Hematopoietic multipotent progenitor cell (in vitro differentiated cells): ENCODE data around the gene TIMM23. TPM values are rescaled to one million over a fixed set of nuclear protein-coding genes. Genes with fewer than 3 reads are reported as not detected.
A peak's percentile ranks its signal among the peaks of the same experiment; 100 is the strongest.
"Not testable (repeated sequence)": the region's sequence is repeated elsewhere in the genome, so short reads cannot be mapped to it uniquely, and the experiment has no call there.

Experiments
- DNase-seq, 3 donors: peaks; one replicate each; pipeline ENCODE4 v3.0.0-alpha.2; 2011 to 2015; ENCODE audit warnings: low read depth in 2 of 3, low spot score in 2 of 3
- total RNA-seq: library from RNA; depleted of rRNA; stranded (reverse); fragments of >200 nt; gene quantifications from one replicate; pipeline ENCODE4 v1.2.3, GENCODE V29; 2012

Gene TIMM23
- total RNA-seq: 30.7 TPM

- DNase-seq: peak; percentile 55 to 88 (median 82)
Observed at GRCh38 chr10:45972106-45972812, at the start of gene TIMM23. TSS of gene TIMM23 (plus strand) at chr10:45972489. CDS start at chr10:45972625, 136 bp downstream.

DNA sequence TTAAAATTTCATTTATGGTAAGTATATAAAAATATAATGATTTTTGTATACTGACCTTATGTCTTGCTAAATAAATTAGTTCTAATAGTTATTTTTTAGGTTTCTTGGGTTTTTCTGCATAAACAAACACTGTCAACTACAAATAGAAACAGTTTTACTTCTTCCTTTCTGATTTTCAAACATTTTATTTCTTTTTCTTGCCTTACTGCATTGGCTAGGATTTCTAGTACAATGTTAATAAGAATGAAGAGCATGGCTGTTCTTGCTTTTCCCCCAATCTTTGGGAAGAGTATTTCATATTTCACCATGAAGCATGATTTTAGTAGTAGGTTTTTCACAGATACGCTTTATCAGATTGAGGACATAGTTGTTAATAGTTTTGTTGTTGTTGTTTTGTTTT is 45.5 kb upstream of the TIMM23 start:
- DNase-seq: not testable (repeated sequence)

GRCh38 chr10:45931305-45931704 is 41.0 kb upstream of the TIMM23 start:
- not testable (repeated sequence) for DNase-seq

GRCh38 chr10:45934788-45935187 is 37.5 kb upstream of the TIMM23 start:
- DNase-seq: not testable (repeated sequence)

GRCh38 chr10:45939176-45939697 is 33.1 kb upstream of the TIMM23 start:
- DNase-seq: not testable (repeated sequence)

- DNase-seq: not testable (repeated sequence)
Observed at GRCh38 chr10:45941196-45941595, 31.1 kb upstream of the TIMM23 start.

- DNase-seq: not testable (repeated sequence)
Observed at GRCh38 chr10:45945476-45945875, 26.8 kb upstream of the TIMM23 start.

GRCh38 chr10:45947363-45947762 is 24.9 kb upstream of the TIMM23 start:
- DNase-seq: not testable (repeated sequence)

- DNase-seq: not testable (repeated sequence)
Observed at GRCh38 chr10:45948801-45949200, 23.5 kb upstream of the TIMM23 start.

- not testable (repeated sequence) for DNase-seq
Observed at GRCh38 chr10:45954367-45954766, 17.9 kb upstream of the TIMM23 start.

- DNase-seq: not testable (repeated sequence)
Observed at GRCh38 chr10:45956634-45957033, 15.7 kb upstream of the TIMM23 start.

GRCh38 chr10:45957928-45958327 is 14.4 kb upstream of the TIMM23 start:
- not testable (repeated sequence) for DNase-seq

- not testable (repeated sequence) for DNase-seq
Observed at GRCh38 chr10:45962686-45963452, 9.4 kb upstream of the TIMM23 start.

DNA sequence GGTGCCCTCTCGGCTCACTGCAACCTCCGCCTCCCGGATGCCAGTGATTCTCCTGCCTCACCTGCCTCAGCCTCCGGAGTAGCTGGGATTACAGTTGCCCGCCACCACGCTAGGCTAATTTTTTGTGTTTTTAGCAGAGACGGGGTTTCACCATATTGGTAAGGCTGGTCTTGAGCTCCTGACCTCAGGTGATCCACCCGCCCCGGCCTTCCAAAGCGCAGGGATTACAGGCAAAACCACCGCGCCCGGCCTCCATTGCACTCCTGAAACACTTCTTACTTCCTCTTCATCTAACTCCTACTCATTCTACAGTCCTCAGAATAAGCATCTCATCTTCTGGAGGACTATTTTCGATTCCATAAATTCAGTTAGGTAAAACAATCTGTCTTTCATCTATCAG is 1.3 kb upstream of the TIMM23 start:
- DNase-seq: not testable (repeated sequence)

GRCh38 chr10:45971742-45972105 is 565 bp upstream of the TIMM23 start:
- DNase-seq: peak in 2 of 3 donors; percentile 33 to 37

DNA sequence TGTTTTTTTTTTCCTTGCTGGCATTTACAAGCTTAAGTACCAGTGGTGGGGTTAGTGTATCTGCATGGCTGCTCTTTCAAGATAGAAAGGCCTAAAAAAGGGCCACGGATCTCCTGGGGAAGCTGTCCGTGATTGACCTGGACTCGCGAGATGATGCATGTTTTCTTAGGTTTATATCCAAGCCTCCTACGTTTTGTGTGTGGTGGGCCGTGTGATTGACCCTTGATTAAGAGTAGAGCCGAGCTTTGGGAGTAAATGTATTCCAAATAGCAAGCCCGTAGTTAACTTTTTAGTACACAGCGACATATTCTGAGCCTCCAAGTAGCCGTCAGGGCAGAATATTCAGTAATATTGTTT is 502 bp downstream of the TIMM23 start:
- DNase-seq: peak in 1 of 3 donors; percentile 6

GRCh38 chr10:45974041-45974440 is 1.8 kb downstream of the TIMM23 start:
- DNase-seq: peak in 2 of 3 donors; percentile 9 to 21

DNA sequence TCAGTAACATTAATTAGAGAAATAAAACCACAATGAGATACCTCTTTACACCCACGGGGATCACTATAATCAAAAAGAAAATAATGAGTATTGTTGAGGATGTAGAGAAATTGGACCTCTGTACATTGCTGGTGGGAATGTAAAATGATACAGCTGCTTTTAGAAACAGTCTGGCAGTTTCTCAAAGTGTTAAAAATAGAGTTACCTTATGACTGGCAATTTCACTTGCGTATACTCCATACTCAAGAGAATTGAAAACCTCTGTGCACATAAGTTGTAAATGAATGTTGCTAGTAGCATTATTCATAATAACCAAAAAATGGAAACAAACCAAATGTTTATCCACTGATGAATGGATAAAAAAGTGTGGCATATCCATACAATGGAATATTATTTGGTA is 6.3 kb downstream of the TIMM23 start:
- DNase-seq: not testable (repeated sequence)

GRCh38 chr10:45981367-45981766 is 9.1 kb downstream of the TIMM23 start:
- not testable (repeated sequence) for DNase-seq

DNA sequence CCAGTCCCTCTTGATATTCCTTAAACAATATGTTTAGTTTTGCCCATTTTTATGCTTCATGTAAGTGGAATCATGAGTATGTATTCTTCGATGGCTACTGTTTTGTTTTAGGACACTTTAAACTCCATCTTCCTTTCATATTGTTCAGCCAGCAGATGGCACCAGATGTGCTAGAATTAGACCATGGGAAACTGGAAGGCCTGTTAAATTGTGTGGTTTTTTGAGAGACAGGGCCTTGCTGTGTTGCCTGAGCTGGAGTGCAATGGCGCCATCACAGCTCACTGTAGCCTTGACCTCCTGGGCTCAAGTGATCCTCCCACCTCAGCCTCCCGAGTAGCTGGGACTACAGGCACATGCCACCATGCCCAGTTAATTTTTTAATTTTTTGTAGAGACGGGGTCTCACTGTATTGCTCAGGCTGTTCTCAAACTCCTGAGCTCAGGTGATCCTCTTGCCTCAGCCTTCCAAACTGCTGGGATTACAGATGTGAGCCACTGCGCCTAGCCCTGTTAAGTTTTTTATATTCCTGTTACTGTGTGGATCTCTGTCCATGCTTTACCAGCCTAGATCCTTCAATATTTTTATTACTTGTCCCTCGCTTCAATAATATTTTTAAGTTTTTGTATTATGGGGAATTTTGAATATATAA is 11.4 kb downstream of the TIMM23 start:
- peak in 2 of 3 donors; percentile 63 to 82 for DNase-seq

DNA sequence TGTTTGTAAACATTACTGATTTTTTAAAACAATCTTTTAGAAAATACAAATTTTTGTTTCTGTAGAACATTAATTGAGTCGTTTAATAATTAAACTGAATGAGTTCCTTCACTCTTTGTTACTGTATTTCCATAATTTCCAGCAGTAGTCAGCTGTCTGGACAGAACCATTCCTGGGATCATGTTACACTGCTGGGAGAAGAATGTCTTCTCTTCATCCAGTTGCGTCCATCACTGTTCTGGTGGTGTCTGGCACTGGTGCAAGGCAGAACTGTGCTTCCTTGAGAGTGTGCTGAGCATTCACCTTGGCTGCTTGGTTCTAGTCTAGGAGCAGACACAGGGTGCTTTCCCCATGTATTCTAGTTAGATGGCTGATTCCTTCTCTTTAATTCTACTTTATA is 12.2 kb downstream of the TIMM23 start:
- not testable (repeated sequence) for DNase-seq
